GM23338 (cell line): ENCODE data around the gene HS6ST1.

Source experiments
- EZH2 ChIP-seq: fragments of 200-600 bp; sonication (generic); IDR thresholded peaks from one replicate; pipeline ENCODE4 v1.8.0; 2017; ENCODE audit warnings: antibody characterized with exemption, mild to moderate bottlenecking, low read depth; ENCODE audit not compliant: unreplicated experiment
- EZH2phosphoT487 ChIP-seq: fragments of 200-600 bp; sonication (generic); IDR thresholded peaks from one replicate; pipeline ENCODE4 v1.8.1; 2018; ENCODE audit warnings: antibody characterized with exemption; ENCODE audit not compliant: unreplicated experiment
- JUNB ChIP-seq: IDR thresholded peaks from one replicate; pipeline ENCODE4 v1.6.1; 2016; ENCODE audit warnings: antibody characterized with exemption; ENCODE audit not compliant: unreplicated experiment
- POLR2AphosphoS5 ChIP-seq: IDR thresholded peaks from 2 replicates; pipeline ENCODE4 v1.6.1; 2016; ENCODE audit warnings: antibody characterized with exemption, low read depth
- TF ChIP-seq, protein P1 (sequence below), 2 experiments: fragments of 200-600 bp in 1 of 2; sonication (generic) in 1 of 2; conservative IDR thresholded peaks; 2 replicates each; pipeline versions ENCODE4 v1.5.1 to v1.6.1; 2016 to 2017; ENCODE audit warnings: antibody characterized with exemption in 2 of 2, low read depth in 2 of 2, mild to moderate bottlenecking in 2 of 2, moderate library complexity in 1 of 2
- TF ChIP-seq, protein P2 (sequence below): IDR thresholded peaks from one replicate; pipeline ENCODE4 v1.6.1; 2018; ENCODE audit warnings: antibody characterized with exemption; ENCODE audit not compliant: unreplicated experiment

DNA sequence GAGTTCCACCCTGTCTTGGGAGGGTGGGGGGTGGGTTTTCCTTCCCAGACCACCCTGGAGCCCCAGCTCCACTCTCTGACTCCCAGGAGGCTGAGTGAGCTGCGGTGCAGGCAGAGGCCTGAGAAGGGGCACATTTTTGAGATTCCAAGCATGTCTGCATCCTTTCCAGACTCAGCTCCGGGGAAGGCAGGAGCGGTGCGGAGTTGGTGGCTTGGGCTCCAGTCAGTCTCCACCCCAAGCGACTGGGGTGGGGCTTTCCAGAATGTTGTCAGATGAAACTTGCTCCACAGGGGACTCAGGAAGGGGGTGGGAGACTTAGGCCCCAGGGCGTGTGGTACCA lies 44.2 kb upstream of the HS6ST1 start:
- no peak for TF ChIP-seq JUNB
- TF ChIP-seq, protein P1, sequence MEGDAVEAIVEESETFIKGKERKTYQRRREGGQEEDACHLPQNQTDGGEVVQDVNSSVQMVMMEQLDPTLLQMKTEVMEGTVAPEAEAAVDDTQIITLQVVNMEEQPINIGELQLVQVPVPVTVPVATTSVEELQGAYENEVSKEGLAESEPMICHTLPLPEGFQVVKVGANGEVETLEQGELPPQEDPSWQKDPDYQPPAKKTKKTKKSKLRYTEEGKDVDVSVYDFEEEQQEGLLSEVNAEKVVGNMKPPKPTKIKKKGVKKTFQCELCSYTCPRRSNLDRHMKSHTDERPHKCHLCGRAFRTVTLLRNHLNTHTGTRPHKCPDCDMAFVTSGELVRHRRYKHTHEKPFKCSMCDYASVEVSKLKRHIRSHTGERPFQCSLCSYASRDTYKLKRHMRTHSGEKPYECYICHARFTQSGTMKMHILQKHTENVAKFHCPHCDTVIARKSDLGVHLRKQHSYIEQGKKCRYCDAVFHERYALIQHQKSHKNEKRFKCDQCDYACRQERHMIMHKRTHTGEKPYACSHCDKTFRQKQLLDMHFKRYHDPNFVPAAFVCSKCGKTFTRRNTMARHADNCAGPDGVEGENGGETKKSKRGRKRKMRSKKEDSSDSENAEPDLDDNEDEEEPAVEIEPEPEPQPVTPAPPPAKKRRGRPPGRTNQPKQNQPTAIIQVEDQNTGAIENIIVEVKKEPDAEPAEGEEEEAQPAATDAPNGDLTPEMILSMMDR (conservative IDR thresholded peaks at IDR 0.05; ENCODE audit: low read depth in 2 of 2): no peak
- TF ChIP-seq, protein P2, sequence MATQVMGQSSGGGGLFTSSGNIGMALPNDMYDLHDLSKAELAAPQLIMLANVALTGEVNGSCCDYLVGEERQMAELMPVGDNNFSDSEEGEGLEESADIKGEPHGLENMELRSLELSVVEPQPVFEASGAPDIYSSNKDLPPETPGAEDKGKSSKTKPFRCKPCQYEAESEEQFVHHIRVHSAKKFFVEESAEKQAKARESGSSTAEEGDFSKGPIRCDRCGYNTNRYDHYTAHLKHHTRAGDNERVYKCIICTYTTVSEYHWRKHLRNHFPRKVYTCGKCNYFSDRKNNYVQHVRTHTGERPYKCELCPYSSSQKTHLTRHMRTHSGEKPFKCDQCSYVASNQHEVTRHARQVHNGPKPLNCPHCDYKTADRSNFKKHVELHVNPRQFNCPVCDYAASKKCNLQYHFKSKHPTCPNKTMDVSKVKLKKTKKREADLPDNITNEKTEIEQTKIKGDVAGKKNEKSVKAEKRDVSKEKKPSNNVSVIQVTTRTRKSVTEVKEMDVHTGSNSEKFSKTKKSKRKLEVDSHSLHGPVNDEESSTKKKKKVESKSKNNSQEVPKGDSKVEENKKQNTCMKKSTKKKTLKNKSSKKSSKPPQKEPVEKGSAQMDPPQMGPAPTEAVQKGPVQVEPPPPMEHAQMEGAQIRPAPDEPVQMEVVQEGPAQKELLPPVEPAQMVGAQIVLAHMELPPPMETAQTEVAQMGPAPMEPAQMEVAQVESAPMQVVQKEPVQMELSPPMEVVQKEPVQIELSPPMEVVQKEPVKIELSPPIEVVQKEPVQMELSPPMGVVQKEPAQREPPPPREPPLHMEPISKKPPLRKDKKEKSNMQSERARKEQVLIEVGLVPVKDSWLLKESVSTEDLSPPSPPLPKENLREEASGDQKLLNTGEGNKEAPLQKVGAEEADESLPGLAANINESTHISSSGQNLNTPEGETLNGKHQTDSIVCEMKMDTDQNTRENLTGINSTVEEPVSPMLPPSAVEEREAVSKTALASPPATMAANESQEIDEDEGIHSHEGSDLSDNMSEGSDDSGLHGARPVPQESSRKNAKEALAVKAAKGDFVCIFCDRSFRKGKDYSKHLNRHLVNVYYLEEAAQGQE: no peak
- TF ChIP-seq EZH2: no peak
- TF ChIP-seq EZH2phosphoT487: no peak
- no peak for TF ChIP-seq POLR2AphosphoS5
